H9 (cell line): Measurements from ENCODE around the gene RBM18. TPM values are rescaled to one million over a fixed set of nuclear protein-coding genes. Genes with fewer than 3 reads are reported as not detected.

Source experiments
- DNase-seq: peaks from one replicate; pipeline ENCODE4 v3.0.0-alpha.2; 2017
- H2AFZ ChIP-seq: one replicate; pipeline ENCODE4 v1.6.1; 2013; ENCODE audit warnings: mild to moderate bottlenecking, low read length, control low read depth, moderate library complexity
- H2AK5ac ChIP-seq: 2 replicates; pipeline ENCODE4 v1.6.1; 2013; ENCODE audit warnings: low read length, control low read depth, mixed read lengths; ENCODE audit not compliant: insufficient read length
- H2BK120ac ChIP-seq: one replicate; pipeline ENCODE4 v1.6.1; 2013; ENCODE audit warnings: low read depth, mild to moderate bottlenecking, low read length, control low read depth, inconsistent platforms; ENCODE audit not compliant: poor library complexity, severe bottlenecking
- H2BK12ac ChIP-seq: 2 replicates; pipeline ENCODE4 v1.6.1; 2013; ENCODE audit warnings: low read length, control low read depth, mixed read lengths, low read depth; ENCODE audit not compliant: insufficient read length
- H2BK15ac ChIP-seq: 2 replicates; pipeline ENCODE4 v1.6.1; 2013; ENCODE audit warnings: low read depth, low read length, control low read depth
- H2BK20ac ChIP-seq: one replicate; pipeline ENCODE4 v1.6.1; 2013; ENCODE audit warnings: low read depth, mild to moderate bottlenecking, low read length, control low read depth, inconsistent platforms; ENCODE audit not compliant: poor library complexity, severe bottlenecking
- H2BK5ac ChIP-seq: 2 replicates; pipeline ENCODE4 v1.6.1; 2013; ENCODE audit warnings: low read length, control low read depth, mixed read lengths; ENCODE audit not compliant: insufficient read length
- H3K14ac ChIP-seq: 2 replicates; pipeline ENCODE4 v1.6.1; 2013; ENCODE audit warnings: low read length, control low read depth; ENCODE audit not compliant: insufficient read depth
- H3K18ac ChIP-seq: 2 replicates; pipeline ENCODE4 v1.6.1; 2013; ENCODE audit warnings: low read depth, mild to moderate bottlenecking, mixed read lengths, low read length, control low read depth; ENCODE audit not compliant: insufficient read length
- H3K23ac ChIP-seq: 2 replicates; pipeline ENCODE4 v1.6.1; 2013; ENCODE audit warnings: low read length, control low read depth, mixed read lengths, low read depth; ENCODE audit not compliant: insufficient read length
- H3K23me2 ChIP-seq: 2 replicates; pipeline ENCODE4 v1.6.1; 2013; ENCODE audit warnings: low read depth, mild to moderate bottlenecking, mixed read lengths, low read length, control low read depth; ENCODE audit not compliant: insufficient read length, poor library complexity, severe bottlenecking
- H3K27ac ChIP-seq: 2 replicates; pipeline ENCODE4 v1.5.1; 2013; ENCODE audit warnings: low read length, control low read depth, mixed read lengths, low read depth; ENCODE audit not compliant: insufficient read length
- H3K27me3 ChIP-seq: 2 replicates; pipeline ENCODE4 v1.6.1; 2013; ENCODE audit warnings: low read length, control low read depth, inconsistent platforms; ENCODE audit not compliant: insufficient read depth
- H3K4ac ChIP-seq: 2 replicates; pipeline ENCODE4 v1.6.1; 2013; ENCODE audit warnings: low read depth, mild to moderate bottlenecking, control low read depth, inconsistent platforms, low read length, moderate library complexity
- H3K4me1 ChIP-seq: 2 replicates; pipeline ENCODE4 v1.6.1; 2013; ENCODE audit warnings: low read length, control low read depth, inconsistent platforms; ENCODE audit not compliant: insufficient read depth
- H3K4me2 ChIP-seq: 2 replicates; pipeline ENCODE4 v1.6.1; 2013; ENCODE audit warnings: low read length, control low read depth, mixed read lengths; ENCODE audit not compliant: insufficient read length, insufficient read depth
- H3K56ac ChIP-seq: 2 replicates; pipeline ENCODE4 v1.6.1; 2013; ENCODE audit warnings: low read depth, mild to moderate bottlenecking, mixed read lengths, low read length, control low read depth; ENCODE audit not compliant: insufficient read length
- H3K79me1 ChIP-seq: 2 replicates; pipeline ENCODE4 v1.6.1; 2013; ENCODE audit warnings: low read depth, mild to moderate bottlenecking, moderate library complexity, low read length, control low read depth, inconsistent platforms; ENCODE audit not compliant: insufficient read depth, poor library complexity, severe bottlenecking
- H3K79me2 ChIP-seq: 2 replicates; pipeline ENCODE4 v1.6.1; 2013; ENCODE audit warnings: low read length, control low read depth, inconsistent platforms; ENCODE audit not compliant: insufficient read depth
- H3K9ac ChIP-seq: 2 replicates; pipeline ENCODE4 v1.6.1; 2013; ENCODE audit warnings: low read length, control low read depth, mixed read lengths; ENCODE audit not compliant: insufficient read length; ENCODE audit errors: extremely low read depth
- H3K9me3 ChIP-seq: one replicate; pipeline ENCODE4 v1.6.1; 2013; ENCODE audit warnings: low read depth, low read length, inconsistent platforms; ENCODE audit not compliant: control insufficient read depth
- H3T11ph ChIP-seq: one replicate; pipeline ENCODE4 v1.6.1; 2013; ENCODE audit warnings: mild to moderate bottlenecking, low read length, control low read depth, inconsistent platforms
- H4K20me1 ChIP-seq: one replicate; pipeline ENCODE4 v1.6.1; 2013; ENCODE audit not compliant: control insufficient read depth, insufficient read length, insufficient read depth
- H4K5ac ChIP-seq: 2 replicates; pipeline ENCODE4 v1.6.1; 2013; ENCODE audit warnings: low read depth, mild to moderate bottlenecking, mixed read lengths, low read length, control low read depth; ENCODE audit not compliant: insufficient read length
- H4K8ac ChIP-seq: replicated peaks from 2 replicates; pipeline ENCODE4 v1.6.1; 2013; ENCODE audit warnings: low read length, control low read depth, mixed read lengths, low read depth; ENCODE audit not compliant: insufficient read length
- H4K91ac ChIP-seq: 2 replicates; pipeline ENCODE4 v1.6.1; 2013; ENCODE audit warnings: low read depth, mild to moderate bottlenecking, moderate library complexity, mixed read lengths, low read length, control low read depth; ENCODE audit not compliant: insufficient read length
- H3K27ac Mint-ChIP-seq, 3 experiments: 2 replicates in 2 of 3; 3 replicates in 1 of 3; pipeline ENCODE4 v1.8.0; 2020 to 2021; ENCODE audit warnings: mixed read lengths in 3 of 3, mild to moderate bottlenecking in 1 of 3, moderate library complexity in 1 of 3
- H3K27me3 Mint-ChIP-seq: 2 replicates; pipeline ENCODE4 v1.8.0; 2021; ENCODE audit warnings: low read depth, mild to moderate bottlenecking, moderate library complexity, mixed read lengths
- H3K36me3 Mint-ChIP-seq, 3 experiments: 2 replicates in 2 of 3; 3 replicates in 1 of 3; pipeline ENCODE4 v1.8.0; 2020 to 2021; ENCODE audit warnings: low read depth in 3 of 3, mixed read lengths in 3 of 3; ENCODE audit not compliant: insufficient read depth in 1 of 3
- H3K4me1 Mint-ChIP-seq, 2 experiments: 2 replicates each; pipeline ENCODE4 v1.8.0; 2020; ENCODE audit warnings: mixed read lengths in 2 of 2
- H3K4me3 Mint-ChIP-seq, 2 experiments: 2 replicates in 1 of 2; 3 replicates in 1 of 2; pipeline ENCODE4 v1.8.0; 2020 to 2021; ENCODE audit warnings: mild to moderate bottlenecking in 2 of 2, mixed read lengths in 2 of 2, moderate library complexity in 1 of 2
- H3K9me3 Mint-ChIP-seq, 2 experiments: 2 replicates in 1 of 2; 3 replicates in 1 of 2; pipeline ENCODE4 v1.8.0; 2020; ENCODE audit warnings: mild to moderate bottlenecking in 2 of 2, mixed read lengths in 2 of 2, moderate library complexity in 1 of 2
- CTCF ChIP-seq: fragments of 200-600 bp; sonication (generic); conservative IDR thresholded peaks from 3 replicates; pipeline ENCODE4 v1.8.0; 2021; ENCODE audit warnings: antibody characterized with exemption, mild to moderate bottlenecking
- WGBS: extraction: QIAGEN DNeasy Blood & Tissue Kit; methylation state at CpG from one replicate; pipeline ENCODE4 v1.1.7; 2013; ENCODE audit warnings: missing lambda C conversion rate, low lambda C conversion rate, mixed read lengths; ENCODE audit not compliant: insufficient read length; ENCODE audit errors: extremely low coverage; 5-methylcytosine and 5-hydroxymethylcytosine counted together
- total RNA-seq: library from RNA; stranded (reverse); gene quantifications from 2 replicates; pipeline ENCODE4 v1.2.1, GENCODE V29; 2021

Gene RBM18
- total RNA-seq, 1 experiment from 2014 or later: 18.9 TPM

- Histone ChIP-seq H2AK5ac (no peak overlapping the region), H3K9me3 (no peaks in the 10 kb centered on the region), H3K4me1 (peaks cover 12% of the 10 kb centered on the region; the same call in 1 of the 2 replicates), H4K5ac (no peak overlapping the region), H2BK120ac (no peak overlapping the region), H3K14ac (no peak overlapping the region), H4K20me1 (no peaks in the 10 kb centered on the region), H3K4me2 (no peak overlapping the region), H3K79me2 (no peaks in the 10 kb centered on the region), H2AFZ (no peak overlapping the region), H2BK20ac (no peak overlapping the region), H2BK12ac (no peak overlapping the region), H2BK5ac (no peak overlapping the region), H3T11ph (no peak overlapping the region), H3K27me3 (peaks cover 3% of the 10 kb centered on the region; the same call in 1 of the 2 replicates), H4K8ac (no peak overlapping the region), H3K4ac (no peak overlapping the region), H3K79me1 (no peaks in the 10 kb centered on the region), H3K18ac (no peak overlapping the region), H2BK15ac (no peak overlapping the region), H3K27ac (no peak overlapping the region), H3K23me2 (no peaks in the 10 kb centered on the region), H3K23ac (no peak overlapping the region), H3K56ac (no peak overlapping the region), H3K9ac (no peak overlapping the region), H4K91ac (no peak overlapping the region)
- Mint-ChIP-seq H3K27ac (no peak overlapping the region), H3K9me3 (no peaks in the 10 kb centered on the region), H3K36me3 (no peaks in the 10 kb centered on the region), H3K27me3 (peaks cover 28% of the 10 kb centered on the region), H3K4me3 (no peak overlapping the region), H3K4me1 (peaks cover 14 to 18% of the 10 kb centered on the region in 2 experiments)
- no peak for TF ChIP-seq CTCF
- no peak for DNase-seq
- WGBS: no CpG with 5 or more reads among the region's 9 CpGs
These were observed 57.5 kb downstream of the RBM18 start for GRCh38 chr9:122207096-122207495.
